Thyroid gland (tissue), 4 donors: Measurements from ENCODE around the gene TDRD1. TPM values are rescaled to one million over a fixed set of nuclear protein-coding genes. Genes with fewer than 3 reads are reported as not detected.

Experiments used
- DNase-seq, 2 donors: peaks; one replicate each; pipeline ENCODE4 v3.0.0-alpha.2; 2019
- H3K27ac ChIP-seq, 3 donors: fragments of 200-600 bp; sonication (generic); 1 replicate in 2 of 3; 2 replicates in 1 of 3; pipeline ENCODE4 v1.5.1; 2016 to 2019; ENCODE audit warnings: mild to moderate bottlenecking in 1 of 3, moderate library complexity in 1 of 3
- H3K27me3 ChIP-seq: fragments of 200-600 bp; sonication (generic); one replicate; pipeline ENCODE4 v1.5.1; 2019
- H3K36me3 ChIP-seq, 2 donors: fragments of 200-600 bp; sonication (generic); one replicate each; pipeline ENCODE4 v1.5.1; 2016 to 2019
- H3K4me1 ChIP-seq, 2 donors: fragments of 200-600 bp; sonication (generic); one replicate each; pipeline ENCODE4 v1.5.1; 2017 to 2019
- H3K4me3 ChIP-seq, 3 donors: fragments of 200-600 bp; sonication (generic); replicated peaks in 1 of 3; 1 replicate in 2 of 3; 2 replicates in 1 of 3; pipeline ENCODE4 v1.5.1; 2016; ENCODE audit warnings: mild to moderate bottlenecking in 1 of 3
- H3K9me3 ChIP-seq: fragments of 200-600 bp; sonication (generic); one replicate; pipeline ENCODE4 v1.5.1; 2017
- POLR2A ChIP-seq, 2 donors: fragments of 450-650 bp; IDR thresholded peaks; one replicate each; pipeline ENCODE4 v1.6.1; 2017; ENCODE audit warnings: antibody characterized with exemption in 2 of 2, mild to moderate bottlenecking in 2 of 2, moderate library complexity in 1 of 2
- WGBS, 2 donors: methylation state at CpG; one replicate each; pipeline ENCODE4 v1.1.5; 2017; 5-methylcytosine and 5-hydroxymethylcytosine counted together
- intact Hi-C: fragments of 100-400 bp; cut with DNase I; formaldehyde crosslinking; loops from one replicate; pipeline ENCODE4 v1.15.1; 2023
- total RNA-seq, 4 donors: library from RNA; depleted of rRNA; stranded (reverse); fragments of >200 nt; gene quantifications; one replicate each; pipeline ENCODE4 v1.2.3, GENCODE V29; 2016
- TF ChIP-seq, protein P1 (sequence below), 6 experiments: fragments of 200-600 bp in 3 of 6; fragments of 450-650 bp in 3 of 6; sonication (generic) in 3 of 6; IDR thresholded peaks; one replicate each; pipeline ENCODE4 v1.5.1; 2016 to 2019; ENCODE audit warnings: antibody characterized with exemption in 6 of 6, mild to moderate bottlenecking in 2 of 6, inconsistent platforms in 1 of 6, moderate library complexity in 1 of 6

Gene TDRD1
- total RNA-seq, 4 donors from 2014 or later = 0.22 to 0.67 TPM; not detected in 2

- Histone ChIP-seq H3K9me3 (no peaks in the 10 kb centered on the region), H3K4me1 (no peaks in the 10 kb centered on the region), H3K27ac (no peak overlapping the region), H3K27me3 (no peaks in the 10 kb centered on the region), H3K4me3 (no peak overlapping the region), H3K36me3 (no peaks in the 10 kb centered on the region)
- 57 to 59% methylated on average over 3 of the region's 3 CpGs for WGBS, 2 donors
- DNase-seq = no peak
- intact Hi-C loops = no loop called here
- TF ChIP-seq, protein P1, sequence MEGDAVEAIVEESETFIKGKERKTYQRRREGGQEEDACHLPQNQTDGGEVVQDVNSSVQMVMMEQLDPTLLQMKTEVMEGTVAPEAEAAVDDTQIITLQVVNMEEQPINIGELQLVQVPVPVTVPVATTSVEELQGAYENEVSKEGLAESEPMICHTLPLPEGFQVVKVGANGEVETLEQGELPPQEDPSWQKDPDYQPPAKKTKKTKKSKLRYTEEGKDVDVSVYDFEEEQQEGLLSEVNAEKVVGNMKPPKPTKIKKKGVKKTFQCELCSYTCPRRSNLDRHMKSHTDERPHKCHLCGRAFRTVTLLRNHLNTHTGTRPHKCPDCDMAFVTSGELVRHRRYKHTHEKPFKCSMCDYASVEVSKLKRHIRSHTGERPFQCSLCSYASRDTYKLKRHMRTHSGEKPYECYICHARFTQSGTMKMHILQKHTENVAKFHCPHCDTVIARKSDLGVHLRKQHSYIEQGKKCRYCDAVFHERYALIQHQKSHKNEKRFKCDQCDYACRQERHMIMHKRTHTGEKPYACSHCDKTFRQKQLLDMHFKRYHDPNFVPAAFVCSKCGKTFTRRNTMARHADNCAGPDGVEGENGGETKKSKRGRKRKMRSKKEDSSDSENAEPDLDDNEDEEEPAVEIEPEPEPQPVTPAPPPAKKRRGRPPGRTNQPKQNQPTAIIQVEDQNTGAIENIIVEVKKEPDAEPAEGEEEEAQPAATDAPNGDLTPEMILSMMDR (IDR thresholded peaks at IDR 0.05) = no peak
- TF ChIP-seq POLR2A (IDR thresholded peaks at IDR 0.05) = no peak
These were observed 49.0 kb downstream of the TDRD1 start for GRCh38 chr10:114228156-114228555.

- WGBS, 2 donors = 75 to 83% methylated on average over 4 of the region's 4 CpGs
- no peaks in the 10 kb centered on the region for H3K9me3 ChIP-seq
- TF ChIP-seq, protein P1 (IDR thresholded peaks at IDR 0.05) = no peak
- no peak for TF ChIP-seq POLR2A (IDR thresholded peaks at IDR 0.05)
- no peak overlapping the region for H3K4me3 ChIP-seq
- no peaks in the 10 kb centered on the region for H3K27me3 ChIP-seq
- H3K4me1 ChIP-seq = no peaks in the 10 kb centered on the region
- DNase-seq = no peak
- H3K27ac ChIP-seq = no peak overlapping the region
- intact Hi-C loops = no loop called here
- no peaks in the 10 kb centered on the region for H3K36me3 ChIP-seq
These were observed 53.5 kb downstream of the TDRD1 start for GRCh38 chr10:114232561-114233176.

DNA sequence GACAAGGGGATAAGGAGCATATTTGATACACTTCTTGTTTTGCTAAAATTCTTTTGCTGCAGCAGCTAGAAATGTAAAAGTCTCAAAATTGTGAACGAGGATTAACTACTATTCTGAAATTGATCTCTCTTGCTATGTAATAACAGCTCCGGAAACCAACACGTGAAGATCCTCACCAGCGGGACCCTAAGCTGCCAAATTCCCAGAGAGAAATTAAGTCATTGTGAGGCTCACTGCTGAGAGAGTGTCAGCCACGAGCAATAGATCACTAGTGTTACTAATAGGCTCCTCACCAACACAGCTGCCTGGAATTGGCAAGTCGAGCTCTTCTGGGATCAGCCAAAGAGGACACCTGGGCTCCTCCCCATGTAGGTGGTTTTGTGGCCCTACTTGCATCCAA is 54.3 kb downstream of the TDRD1 start:
- Histone ChIP-seq H3K4me3 (no peak overlapping the region), H3K27me3 (no peaks in the 10 kb centered on the region), H3K27ac (no peak overlapping the region), H3K36me3 (no peaks in the 10 kb centered on the region), H3K4me1 (no peaks in the 10 kb centered on the region), H3K9me3 (no peaks in the 10 kb centered on the region)
- DNase-seq = no peak
- intact Hi-C loops = no loop called here
- TF ChIP-seq POLR2A (IDR thresholded peaks at IDR 0.05) = no peak
- TF ChIP-seq, protein P1 (IDR thresholded peaks at IDR 0.05) = no peak
- WGBS, 2 donors = 58 to 64% methylated on average over 6 of the region's 6 CpGs

DNA sequence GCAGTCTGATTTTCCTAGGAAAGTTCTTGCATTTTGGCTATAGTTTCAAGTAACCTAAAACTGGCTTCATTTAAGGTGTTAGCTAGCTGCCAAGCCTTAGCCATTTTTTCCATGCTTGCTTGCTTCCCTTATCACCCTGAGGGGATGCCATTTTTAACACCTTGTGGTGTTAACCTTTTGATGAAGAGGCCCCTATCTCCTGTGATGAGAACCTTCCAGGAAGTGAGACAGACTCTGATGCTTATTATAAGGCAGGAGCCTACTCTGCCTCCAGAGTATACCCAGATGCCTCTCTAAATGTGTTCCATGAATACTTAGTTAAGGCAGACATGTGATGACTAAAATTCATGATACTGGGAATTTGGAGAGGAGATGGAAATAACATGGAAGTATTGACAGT is 55.0 kb downstream of the TDRD1 start:
- H3K36me3 ChIP-seq = no peaks in the 10 kb centered on the region
- H3K9me3 ChIP-seq = no peaks in the 10 kb centered on the region
- no peak for DNase-seq
- no peak overlapping the region for H3K4me3 ChIP-seq
- H3K27ac ChIP-seq = no peak overlapping the region
- no peaks in the 10 kb centered on the region for H3K27me3 ChIP-seq
- peaks cover 0 to 3% of the 10 kb centered on the region in 2 donors for H3K4me1 ChIP-seq
- TF ChIP-seq POLR2A (IDR thresholded peaks at IDR 0.05) = no peak
- TF ChIP-seq, protein P1 (IDR thresholded peaks at IDR 0.05) = no peak
- intact Hi-C loops = no loop called here

DNA sequence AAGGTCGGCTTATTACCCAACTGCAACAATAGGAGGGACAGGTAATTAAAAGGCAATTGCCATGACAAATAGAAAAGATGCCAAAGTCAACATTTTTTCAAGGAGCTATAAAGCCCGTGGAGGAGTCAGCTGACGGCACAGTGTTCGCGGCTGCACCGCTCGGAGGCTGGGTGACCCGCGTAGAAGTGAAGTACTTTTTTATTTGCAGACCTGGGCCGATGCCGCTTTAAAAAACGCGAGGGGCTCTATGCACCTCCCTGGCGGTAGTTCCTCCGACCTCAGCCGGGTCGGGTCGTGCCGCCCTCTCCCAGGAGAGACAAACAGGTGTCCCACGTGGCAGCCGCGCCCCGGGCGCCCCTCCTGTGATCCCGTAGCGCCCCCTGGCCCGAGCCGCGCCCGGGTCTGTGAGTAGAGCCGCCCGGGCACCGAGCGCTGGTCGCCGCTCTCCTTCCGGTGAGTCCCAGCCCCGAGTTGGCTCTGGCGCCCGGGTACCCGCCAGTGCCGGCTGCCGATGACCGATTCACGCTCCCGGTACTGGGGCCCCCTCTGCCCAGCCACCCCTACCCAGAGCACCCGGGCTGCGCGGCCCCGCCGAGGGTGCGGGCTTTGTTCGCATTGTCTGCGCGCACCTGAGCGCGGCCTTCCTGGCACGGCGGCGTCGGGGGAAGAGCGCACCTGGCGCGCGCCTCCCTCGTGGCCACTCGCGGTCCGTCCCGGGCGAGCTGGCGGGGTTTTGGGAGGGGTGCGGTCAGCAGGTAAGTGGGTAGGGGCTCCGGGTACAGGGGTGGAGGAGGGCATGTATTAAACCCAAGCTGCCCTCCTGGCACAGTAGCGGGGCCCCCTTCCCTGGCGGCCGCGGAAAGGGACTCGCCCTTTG is 60.2 kb downstream of the TDRD1 start, which contains the start of gene VWA2:
Gene VWA2 (plus strand): TSS at position 138 of the 877 bp plus-strand sequence. CDS start 9,460 bp downstream, outside the sequence.
- peak; percentile 47 to 48 for DNase-seq
- H3K27me3 ChIP-seq = no peaks in the 10 kb centered on the region
- intact Hi-C loops = no loop called here
- H3K27ac ChIP-seq = no peak within 1 kb of the TSS
- H3K4me1 ChIP-seq = peaks cover 0 to 10% of the 10 kb centered on the region in 2 donors
- no peaks in the 10 kb centered on the region for H3K9me3 ChIP-seq
- WGBS, 2 donors = 1 to 9% methylated on average over 16 to 18 of the region's 79 CpGs
- peak within 1 kb of the TSS in 2 of 3 donors; percentile 37 for H3K4me3 ChIP-seq
- H3K36me3 ChIP-seq = no peaks in the 10 kb centered on the region
- TF ChIP-seq, protein P1 (IDR thresholded peaks at IDR 0.05) = peak in 2 of 6 experiments; percentile 28 to 29
- TF ChIP-seq POLR2A (IDR thresholded peaks at IDR 0.05) = no peak
